ENCODE data around the gene UST.
A peak's percentile ranks its signal among the peaks of the same experiment; 100 is the strongest.

The UST gene

GRCh38 chr6:148943451-148943850, 196.6 kb downstream of the UST start:
- Histone ChIP-seq H4K8ac (ENCODE audit: low read depth, low read length) (no peak overlapping the region), H3K79me1 (ENCODE audit: low read depth, low read length) (no peaks in the 10 kb centered on the region), H3K4me2 (ENCODE audit: insufficient read depth, low read length, poor library complexity, severe bottlenecking) (no peak overlapping the region), H3K27ac (replicated peaks; ENCODE audit: low read length) (no peak overlapping the region), H2BK15ac (ENCODE audit: low read length) (no peak overlapping the region), H2BK12ac (ENCODE audit: low read length) (no peak overlapping the region), H2BK5ac (ENCODE audit: low read length) (no peak overlapping the region), H3K23ac (ENCODE audit: low read depth, low read length, poor library complexity) (no peak overlapping the region), H3K4ac (ENCODE audit: low read length) (no peak overlapping the region), H3K14ac (ENCODE audit: low read length) (no peak overlapping the region), H2BK120ac (ENCODE audit: low read depth, low read length) (no peak overlapping the region), H3K36me3 (replicated peaks in 1 of 2; ENCODE audit: control insufficient read depth in 2 of 2, insufficient read depth in 2 of 2, low read length in 2 of 2) (peaks cover 4 to 5% of the 10 kb centered on the region in 2 donors), H3K9ac (ENCODE audit: low read depth, low read length, poor library complexity) (no peak overlapping the region), H2AK5ac (ENCODE audit: low read depth, low read length) (no peak overlapping the region), H2AFZ (ENCODE audit: low read length) (no peak overlapping the region), H3K18ac (ENCODE audit: low read length) (no peak overlapping the region), H3K4me1 (ENCODE audit: control insufficient read depth in 2 of 2, insufficient read depth in 1 of 2, low read depth in 1 of 2, low read length in 2 of 2) (peaks cover 0 to 2% of the 10 kb centered on the region in 2 donors), H3K4me3 (ENCODE audit: low read length in 2 of 2) (no peak overlapping the region), H3K27me3 (ENCODE audit: control insufficient read depth in 3 of 3, insufficient read depth in 3 of 3, low read depth in 1 of 3, low read length in 3 of 3) (no peaks in the 10 kb centered on the region), H4K91ac (ENCODE audit: low read depth, low read length, poor library complexity) (no peak overlapping the region), H3K9me3 (replicated peaks in 1 of 2; ENCODE audit: control insufficient read depth in 2 of 2, insufficient read depth in 1 of 2, low read depth in 1 of 2, low read length in 2 of 2) (no peaks in the 10 kb centered on the region)
- no CpG with 5 or more reads among the region's 1 CpG for WGBS, 2 donors (ENCODE audit: extremely low coverage in 2 of 2, insufficient read length in 2 of 2, insufficient replicate concordance in 1 of 2)
- DNase-seq (ENCODE audit: low spot score): no peak

GRCh38 chr6:148944608-148945007, 197.8 kb downstream of the UST start:
- no peak overlapping the region for H3K14ac ChIP-seq (ENCODE audit: low read length)
- no peaks in the 10 kb centered on the region for H3K79me1 ChIP-seq (ENCODE audit: low read depth, low read length)
- H3K4me2 ChIP-seq (ENCODE audit: insufficient read depth, low read length, poor library complexity, severe bottlenecking): no peak overlapping the region
- no peaks in the 10 kb centered on the region for H3K27me3 ChIP-seq (ENCODE audit: control insufficient read depth in 3 of 3, insufficient read depth in 3 of 3, low read depth in 1 of 3, low read length in 3 of 3)
- no peak overlapping the region for H3K18ac ChIP-seq (ENCODE audit: low read length)
- H2BK12ac ChIP-seq (ENCODE audit: low read length): no peak overlapping the region
- WGBS, 2 donors (ENCODE audit: extremely low coverage in 2 of 2, insufficient read length in 2 of 2, insufficient replicate concordance in 1 of 2): no CpG with 5 or more reads among the region's 1 CpG
- H2AFZ ChIP-seq (ENCODE audit: low read length): no peak overlapping the region
- H3K9ac ChIP-seq (ENCODE audit: low read depth, low read length, poor library complexity): no peak overlapping the region
- H3K4ac ChIP-seq (ENCODE audit: low read length): no peak overlapping the region
- peaks cover 4 to 5% of the 10 kb centered on the region in 2 donors for H3K36me3 ChIP-seq (replicated peaks in 1 of 2; ENCODE audit: control insufficient read depth in 2 of 2, insufficient read depth in 2 of 2, low read length in 2 of 2)
- H3K9me3 ChIP-seq (replicated peaks in 1 of 2; ENCODE audit: control insufficient read depth in 2 of 2, insufficient read depth in 1 of 2, low read depth in 1 of 2, low read length in 2 of 2): no peaks in the 10 kb centered on the region
- no peak overlapping the region for H2BK5ac ChIP-seq (ENCODE audit: low read length)
- no peak overlapping the region for H3K27ac ChIP-seq (replicated peaks; ENCODE audit: low read length)
- no peak overlapping the region for H2BK15ac ChIP-seq (ENCODE audit: low read length)
- no peak overlapping the region for H4K91ac ChIP-seq (ENCODE audit: low read depth, low read length, poor library complexity)
- no peak for DNase-seq (ENCODE audit: low spot score)
- no peak overlapping the region for H3K4me3 ChIP-seq (ENCODE audit: low read length in 2 of 2)
- no peak overlapping the region for H2AK5ac ChIP-seq (ENCODE audit: low read depth, low read length)
- no peak overlapping the region for H3K23ac ChIP-seq (ENCODE audit: low read depth, low read length, poor library complexity)
- no peak overlapping the region for H4K8ac ChIP-seq (ENCODE audit: low read depth, low read length)
- H2BK120ac ChIP-seq (ENCODE audit: low read depth, low read length): no peak overlapping the region
- peaks cover 0 to 2% of the 10 kb centered on the region in 2 donors for H3K4me1 ChIP-seq (ENCODE audit: control insufficient read depth in 2 of 2, insufficient read depth in 1 of 2, low read depth in 1 of 2, low read length in 2 of 2)

- H2BK120ac ChIP-seq (ENCODE audit: low read depth, low read length): no peak overlapping the region
- WGBS, 2 donors (ENCODE audit: extremely low coverage in 2 of 2, insufficient read length in 2 of 2, insufficient replicate concordance in 1 of 2): no CpG with 5 or more reads among the region's 8 CpGs
- DNase-seq (ENCODE audit: low spot score): no peak
- no peak overlapping the region for H3K4me2 ChIP-seq (ENCODE audit: insufficient read depth, low read length, poor library complexity, severe bottlenecking)
- H3K18ac ChIP-seq (ENCODE audit: low read length): no peak overlapping the region
- no peak overlapping the region for H4K91ac ChIP-seq (ENCODE audit: low read depth, low read length, poor library complexity)
- H2BK5ac ChIP-seq (ENCODE audit: low read length): no peak overlapping the region
- no peak overlapping the region for H3K14ac ChIP-seq (ENCODE audit: low read length)
- H3K36me3 ChIP-seq (replicated peaks in 1 of 2; ENCODE audit: control insufficient read depth in 2 of 2, insufficient read depth in 2 of 2, low read length in 2 of 2): peaks cover 4 to 5% of the 10 kb centered on the region in 2 donors
- no peak overlapping the region for H2BK12ac ChIP-seq (ENCODE audit: low read length)
- H3K4me1 ChIP-seq (ENCODE audit: control insufficient read depth in 2 of 2, insufficient read depth in 1 of 2, low read depth in 1 of 2, low read length in 2 of 2): peaks cover 0 to 2% of the 10 kb centered on the region in 2 donors
- no peak overlapping the region for H4K8ac ChIP-seq (ENCODE audit: low read depth, low read length)
- H2AK5ac ChIP-seq (ENCODE audit: low read depth, low read length): no peak overlapping the region
- H3K79me1 ChIP-seq (ENCODE audit: low read depth, low read length): no peaks in the 10 kb centered on the region
- no peak overlapping the region for H3K4me3 ChIP-seq (ENCODE audit: low read length in 2 of 2)
- no peak overlapping the region for H2AFZ ChIP-seq (ENCODE audit: low read length)
- H2BK15ac ChIP-seq (ENCODE audit: low read length): no peak overlapping the region
- H3K9me3 ChIP-seq (replicated peaks in 1 of 2; ENCODE audit: control insufficient read depth in 2 of 2, insufficient read depth in 1 of 2, low read depth in 1 of 2, low read length in 2 of 2): no peaks in the 10 kb centered on the region
- H3K27me3 ChIP-seq (ENCODE audit: control insufficient read depth in 3 of 3, insufficient read depth in 3 of 3, low read depth in 1 of 3, low read length in 3 of 3): no peaks in the 10 kb centered on the region
- no peak overlapping the region for H3K27ac ChIP-seq (replicated peaks; ENCODE audit: low read length)
- no peak overlapping the region for H3K4ac ChIP-seq (ENCODE audit: low read length)
- no peak overlapping the region for H3K9ac ChIP-seq (ENCODE audit: low read depth, low read length, poor library complexity)
- H3K23ac ChIP-seq (ENCODE audit: low read depth, low read length, poor library complexity): no peak overlapping the region
These were observed 198.6 kb downstream of the UST start for GRCh38 chr6:148945301-148946021.

- no peak overlapping the region for H3K18ac ChIP-seq (ENCODE audit: low read length)
- H3K4me2 ChIP-seq (ENCODE audit: insufficient read depth, low read length, poor library complexity, severe bottlenecking): no peak overlapping the region
- H3K23ac ChIP-seq (ENCODE audit: low read depth, low read length, poor library complexity): no peak overlapping the region
- H2BK120ac ChIP-seq (ENCODE audit: low read depth, low read length): no peak overlapping the region
- H2BK15ac ChIP-seq (ENCODE audit: low read length): no peak overlapping the region
- H3K4me3 ChIP-seq (ENCODE audit: low read length in 2 of 2): no peak overlapping the region
- WGBS, 2 donors (ENCODE audit: extremely low coverage in 2 of 2, insufficient read length in 2 of 2, insufficient replicate concordance in 1 of 2): no CpG with 5 or more reads among the region's 12 CpGs
- no peaks in the 10 kb centered on the region for H3K36me3 ChIP-seq (replicated peaks in 1 of 2; ENCODE audit: control insufficient read depth in 2 of 2, insufficient read depth in 2 of 2, low read length in 2 of 2)
- H3K14ac ChIP-seq (ENCODE audit: low read length): no peak overlapping the region
- no peak overlapping the region for H2BK5ac ChIP-seq (ENCODE audit: low read length)
- DNase-seq (ENCODE audit: low spot score): peak; percentile 85
- H3K27me3 ChIP-seq (ENCODE audit: control insufficient read depth in 3 of 3, insufficient read depth in 3 of 3, low read depth in 1 of 3, low read length in 3 of 3): no peaks in the 10 kb centered on the region
- H2AK5ac ChIP-seq (ENCODE audit: low read depth, low read length): no peak overlapping the region
- H3K9ac ChIP-seq (ENCODE audit: low read depth, low read length, poor library complexity): no peak overlapping the region
- H3K4me1 ChIP-seq (ENCODE audit: control insufficient read depth in 2 of 2, insufficient read depth in 1 of 2, low read depth in 1 of 2, low read length in 2 of 2): peaks cover 0 to 2% of the 10 kb centered on the region in 2 donors
- H2AFZ ChIP-seq (ENCODE audit: low read length): no peak overlapping the region
- H3K9me3 ChIP-seq (replicated peaks in 1 of 2; ENCODE audit: control insufficient read depth in 2 of 2, insufficient read depth in 1 of 2, low read depth in 1 of 2, low read length in 2 of 2): no peaks in the 10 kb centered on the region
- H3K27ac ChIP-seq (replicated peaks; ENCODE audit: low read length): no peak overlapping the region
- H3K79me1 ChIP-seq (ENCODE audit: low read depth, low read length): no peaks in the 10 kb centered on the region
- H4K91ac ChIP-seq (ENCODE audit: low read depth, low read length, poor library complexity): no peak overlapping the region
- no peak overlapping the region for H2BK12ac ChIP-seq (ENCODE audit: low read length)
- no peak overlapping the region for H3K4ac ChIP-seq (ENCODE audit: low read length)
- no peak overlapping the region for H4K8ac ChIP-seq (ENCODE audit: low read depth, low read length)
These were observed 201.0 kb downstream of the UST start for GRCh38 chr6:148947621-148948444.
